Tongue (tissue), 2 donors: ENCODE data around the gene ZBTB47. TPM values are rescaled to one million over a fixed set of nuclear protein-coding genes. Genes with fewer than 3 reads are reported as not detected.

ENCODE experiments used
- DNase-seq: peaks from one replicate; pipeline ENCODE4 v3.0.0-alpha.2; 2015
- total RNA-seq: library from RNA; depleted of rRNA; stranded (reverse); fragments of >200 nt; gene quantifications from one replicate; pipeline ENCODE4 v1.2.3, GENCODE V29; 2014

The ZBTB47 gene
- total RNA-seq, 1 donor from 2014 or later: 41.5 TPM

DNA sequence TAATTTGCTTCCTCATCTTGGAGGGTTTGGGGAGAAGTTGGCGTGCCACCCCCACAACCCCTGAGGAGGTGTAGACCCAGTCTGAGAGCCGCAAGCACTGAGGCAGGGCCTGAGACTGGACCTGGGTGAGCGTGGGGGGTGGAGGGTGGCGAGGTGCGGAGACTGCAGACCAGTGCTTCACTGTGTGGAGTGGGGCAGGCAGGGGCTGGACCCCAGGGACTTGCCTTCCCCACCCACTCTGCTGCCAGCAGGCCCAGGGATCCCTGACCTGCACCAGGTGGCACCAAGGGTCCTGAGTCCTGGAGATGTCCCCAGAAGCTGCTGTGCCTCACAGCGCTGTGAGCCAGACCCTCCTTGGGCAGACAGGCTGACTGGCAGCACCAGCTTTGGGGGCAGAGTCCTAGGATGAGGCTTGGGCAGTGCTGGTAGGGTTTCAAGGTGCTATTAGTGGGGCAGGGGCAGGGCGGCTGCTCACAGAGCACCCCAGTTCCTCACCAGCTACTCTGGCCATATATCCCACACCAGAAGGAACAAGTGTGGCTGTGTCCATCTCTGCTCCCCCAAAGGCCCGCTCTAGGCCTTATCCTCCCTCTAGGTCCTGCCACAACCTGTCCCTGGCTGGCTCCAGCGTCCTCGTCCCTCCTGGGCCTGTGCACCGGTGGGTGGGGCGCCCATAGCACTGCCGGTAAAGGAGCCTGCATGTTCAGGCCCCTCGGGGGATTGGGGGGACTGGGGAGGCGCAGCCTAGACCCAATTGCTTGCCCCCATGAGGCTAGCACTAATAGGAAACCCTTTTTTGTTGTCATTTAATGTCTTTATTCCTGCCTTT lies 11.8 kb downstream of the ZBTB47 start:
- no peak for DNase-seq

DNA sequence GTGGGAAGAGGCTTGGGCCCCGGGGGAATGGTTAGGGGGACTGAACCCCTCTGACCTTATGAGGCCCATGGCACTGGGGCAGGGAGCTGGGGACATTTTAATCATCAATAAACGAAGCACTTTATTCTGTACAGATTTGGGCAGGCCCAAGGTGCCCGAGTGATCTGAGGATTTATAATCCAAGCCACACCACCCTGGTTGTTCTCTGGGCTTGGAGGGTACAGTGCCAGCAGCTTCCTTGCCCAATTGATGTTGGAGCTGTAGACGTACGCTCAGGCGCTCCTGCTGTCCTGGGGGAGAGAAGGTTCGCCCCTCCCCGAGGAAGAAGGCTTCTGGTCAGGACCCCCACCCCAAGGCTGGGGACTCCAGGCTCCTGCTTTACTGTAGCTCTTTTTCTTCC lies 12.5 kb downstream of the ZBTB47 start:
- DNase-seq: no peak

GRCh38 chr3:42666577-42666998 lies 13.1 kb downstream of the ZBTB47 start:
- DNase-seq: no peak

- no peak for DNase-seq
Observed at GRCh38 chr3:42667096-42667522, 13.6 kb downstream of the ZBTB47 start.

GRCh38 chr3:42667523-42668412 lies 14.3 kb downstream of the ZBTB47 start:
- peak; percentile 56 for DNase-seq

- no peak for DNase-seq
Observed at GRCh38 chr3:42668413-42668760, 14.9 kb downstream of the ZBTB47 start.

- no peak for DNase-seq
Observed at GRCh38 chr3:42668793-42669217, 15.3 kb downstream of the ZBTB47 start.

- no peak for DNase-seq
Observed at GRCh38 chr3:42670051-42670576, 16.6 kb downstream of the ZBTB47 start.

DNA sequence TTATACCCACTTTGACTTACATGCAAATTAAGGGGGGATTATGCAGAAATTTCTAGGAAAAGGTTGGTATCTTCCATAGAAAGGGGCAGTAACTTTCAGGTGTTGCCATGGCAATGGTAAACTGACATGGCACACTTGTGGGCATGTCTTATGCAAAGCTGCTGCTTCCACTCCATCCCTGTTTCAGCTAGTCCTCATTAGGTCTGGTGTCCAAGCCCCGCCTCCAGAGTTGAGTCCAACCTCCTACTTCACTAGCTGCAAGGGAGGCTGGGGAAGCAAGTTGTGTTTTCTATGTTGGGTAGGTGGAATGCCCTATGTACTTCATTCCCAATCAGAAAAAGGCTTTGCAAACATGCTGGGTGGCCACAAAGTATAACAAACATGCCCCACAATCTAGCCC lies 17.2 kb downstream of the ZBTB47 start:
- DNase-seq: no peak

- no peak for DNase-seq
Observed at GRCh38 chr3:42672515-42672914, 19.0 kb downstream of the ZBTB47 start.

GRCh38 chr3:42673082-42673481 lies 19.6 kb downstream of the ZBTB47 start:
- no peak for DNase-seq

GRCh38 chr3:42674146-42674545 lies 20.6 kb downstream of the ZBTB47 start:
- no peak for DNase-seq

GRCh38 chr3:42675909-42676308 lies 22.4 kb downstream of the ZBTB47 start:
- no peak for DNase-seq

GRCh38 chr3:42678447-42678846 lies 24.9 kb downstream of the ZBTB47 start:
- DNase-seq: no peak

DNA sequence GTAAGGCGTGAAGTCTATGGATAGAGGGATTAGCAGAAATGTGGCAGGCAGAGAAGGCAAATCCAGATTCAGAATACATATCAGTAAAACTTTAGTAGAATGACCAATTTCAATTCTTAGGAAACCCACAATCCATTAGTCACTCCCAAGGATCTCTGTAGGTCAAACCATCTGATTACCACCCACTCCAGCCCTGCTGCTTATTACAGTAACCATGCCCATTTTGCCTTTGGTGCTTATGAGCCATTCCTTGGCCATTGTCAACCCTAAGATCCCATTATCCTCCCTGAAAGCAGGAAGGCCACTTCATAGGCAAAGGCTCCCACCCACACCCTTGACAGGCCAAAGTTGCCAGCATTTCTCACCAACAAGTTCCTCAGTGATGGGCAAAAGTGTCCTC lies 26.8 kb downstream of the ZBTB47 start:
- DNase-seq: no peak

DNA sequence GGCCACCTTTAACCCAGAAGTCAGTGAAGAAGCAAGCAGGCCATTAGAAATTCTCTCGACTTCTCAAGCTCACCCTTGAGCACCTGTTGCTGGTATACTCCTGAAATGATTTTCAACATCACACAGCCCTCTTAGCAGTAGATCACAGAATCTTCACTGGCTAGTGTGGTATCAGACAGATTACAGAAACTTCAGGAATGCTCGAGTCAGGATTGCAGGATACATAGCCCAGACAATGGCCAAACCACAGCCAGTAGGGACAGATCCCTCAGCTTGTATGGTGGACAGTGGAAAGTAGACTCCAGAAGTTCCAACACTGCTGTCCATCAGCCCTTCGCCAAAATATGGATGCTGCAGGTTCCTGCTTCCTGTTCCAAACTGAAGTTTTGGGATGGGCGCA lies 27.3 kb downstream of the ZBTB47 start:
- no peak for DNase-seq

DNA sequence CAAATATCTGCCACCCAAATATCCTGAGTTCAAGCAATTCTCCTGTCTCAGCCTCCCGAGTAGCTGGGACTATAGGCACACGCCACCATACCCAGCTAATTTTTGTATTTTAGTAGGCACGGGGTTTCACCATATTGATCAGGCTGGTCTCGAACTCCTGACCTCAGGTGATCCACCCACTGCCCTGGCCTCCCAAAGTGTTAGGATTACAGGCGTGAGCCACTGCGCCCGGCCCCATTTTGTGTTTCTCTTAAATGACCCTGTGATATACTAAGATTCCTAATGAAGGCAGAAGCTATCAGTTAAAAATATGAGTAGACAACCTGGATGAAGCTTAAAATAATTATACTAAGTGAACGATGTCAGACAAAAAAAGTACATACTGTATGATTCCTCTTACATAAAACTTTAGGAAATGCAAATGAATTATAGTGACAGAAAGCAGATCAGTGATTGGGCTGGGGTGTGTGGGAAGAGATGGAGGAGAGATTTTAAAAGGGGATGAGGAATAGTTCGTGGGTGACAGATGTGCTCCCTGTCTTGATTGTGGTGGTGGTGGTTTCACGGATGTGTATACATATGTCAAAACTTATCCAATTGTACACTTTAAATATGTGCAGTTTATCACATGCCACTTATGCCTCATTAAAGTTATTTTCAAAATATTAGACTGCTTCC lies 28.0 kb downstream of the ZBTB47 start:
- DNase-seq: no peak

GRCh38 chr3:42682301-42683070 lies 29.0 kb downstream of the ZBTB47 start:
- no peak for DNase-seq

GRCh38 chr3:42683875-42684598 lies 30.5 kb downstream of the ZBTB47 start:
- peak; percentile 87 for DNase-seq

DNA sequence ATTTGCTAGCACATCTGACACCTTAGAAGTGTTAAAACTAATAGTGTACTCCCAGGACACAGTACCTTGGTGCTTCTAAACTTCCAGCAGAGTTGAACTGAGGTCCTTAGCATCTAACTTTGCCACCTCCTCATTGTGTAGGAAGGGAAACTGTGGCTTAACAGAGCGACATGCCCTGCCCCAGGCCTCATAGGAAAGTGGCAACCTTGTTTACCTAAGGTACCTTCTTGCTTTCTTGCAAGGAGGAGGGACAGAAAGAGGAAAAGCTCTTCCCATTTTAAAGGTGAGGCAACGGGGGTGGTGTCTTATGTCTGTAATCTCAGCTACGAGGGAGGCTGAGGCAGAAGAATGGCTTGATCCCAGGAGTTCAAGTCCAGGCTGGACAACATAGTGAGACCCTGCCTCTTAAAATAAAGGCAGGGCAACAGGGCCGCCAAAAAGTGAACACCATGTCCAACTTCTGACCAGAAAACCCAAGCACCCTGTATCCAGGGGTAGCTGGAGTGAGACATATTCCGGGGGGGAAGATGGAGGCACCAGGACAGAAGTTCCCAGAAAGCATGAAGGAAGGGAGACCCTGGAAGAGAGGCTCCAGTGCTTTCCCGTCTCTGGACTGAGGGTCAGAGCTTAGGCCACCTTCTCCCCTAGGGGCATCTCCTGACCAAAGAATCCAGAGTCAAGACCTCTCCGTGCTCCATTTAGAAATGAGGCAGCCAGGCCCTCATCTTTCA lies 31.3 kb downstream of the ZBTB47 start:
- DNase-seq: no peak
